DOHH2 (cell line): ENCODE results near the gene SHANK3.

Experiments used
- EZH2phosphoT487 ChIP-seq: fragments of 200-600 bp; sonication (generic); IDR thresholded peaks from 2 replicates; pipeline ENCODE4 v1.6.1; 2017; ENCODE audit warnings: borderline replicate concordance, mild to moderate bottlenecking, antibody characterized with exemption, low read length, moderate library complexity, mixed read lengths
- TF ChIP-seq, protein P1 (sequence below): fragments of 200-600 bp; sonication (generic); IDR thresholded peaks from one replicate; pipeline ENCODE4 v1.5.1; 2014; ENCODE audit warnings: antibody characterized with exemption, mild to moderate bottlenecking, low read depth, low read length; ENCODE audit not compliant: poor library complexity, severe bottlenecking

GRCh38 chr22:50706481-50707125 is 34.0 kb downstream of the SHANK3 start:
- TF ChIP-seq, protein P1, sequence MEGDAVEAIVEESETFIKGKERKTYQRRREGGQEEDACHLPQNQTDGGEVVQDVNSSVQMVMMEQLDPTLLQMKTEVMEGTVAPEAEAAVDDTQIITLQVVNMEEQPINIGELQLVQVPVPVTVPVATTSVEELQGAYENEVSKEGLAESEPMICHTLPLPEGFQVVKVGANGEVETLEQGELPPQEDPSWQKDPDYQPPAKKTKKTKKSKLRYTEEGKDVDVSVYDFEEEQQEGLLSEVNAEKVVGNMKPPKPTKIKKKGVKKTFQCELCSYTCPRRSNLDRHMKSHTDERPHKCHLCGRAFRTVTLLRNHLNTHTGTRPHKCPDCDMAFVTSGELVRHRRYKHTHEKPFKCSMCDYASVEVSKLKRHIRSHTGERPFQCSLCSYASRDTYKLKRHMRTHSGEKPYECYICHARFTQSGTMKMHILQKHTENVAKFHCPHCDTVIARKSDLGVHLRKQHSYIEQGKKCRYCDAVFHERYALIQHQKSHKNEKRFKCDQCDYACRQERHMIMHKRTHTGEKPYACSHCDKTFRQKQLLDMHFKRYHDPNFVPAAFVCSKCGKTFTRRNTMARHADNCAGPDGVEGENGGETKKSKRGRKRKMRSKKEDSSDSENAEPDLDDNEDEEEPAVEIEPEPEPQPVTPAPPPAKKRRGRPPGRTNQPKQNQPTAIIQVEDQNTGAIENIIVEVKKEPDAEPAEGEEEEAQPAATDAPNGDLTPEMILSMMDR: no peak
- TF ChIP-seq EZH2phosphoT487: no peak
